GM19351 (cell line): ENCODE results near the gene OLIG1.

Experiments
- ATAC-seq: cut with Tn5 transposase; IDR thresholded peaks from one replicate; pipeline ENCODE4 v1.9.1; 2021; ENCODE audit warnings: mild to moderate bottlenecking, moderate library complexity; ENCODE audit not compliant: unreplicated experiment

Gene OLIG1, protein sequence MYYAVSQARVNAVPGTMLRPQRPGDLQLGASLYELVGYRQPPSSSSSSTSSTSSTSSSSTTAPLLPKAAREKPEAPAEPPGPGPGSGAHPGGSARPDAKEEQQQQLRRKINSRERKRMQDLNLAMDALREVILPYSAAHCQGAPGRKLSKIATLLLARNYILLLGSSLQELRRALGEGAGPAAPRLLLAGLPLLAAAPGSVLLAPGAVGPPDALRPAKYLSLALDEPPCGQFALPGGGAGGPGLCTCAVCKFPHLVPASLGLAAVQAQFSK

GRCh38 chr21:33069994-33070743, at the start of gene OLIG1:
TSS of gene OLIG1 (plus strand) at chr21:33070141. CDS start at chr21:33070247, 106 bp downstream.
- ATAC-seq: no peak

GRCh38 chr21:33020558-33021100, 49.3 kb upstream of the OLIG1 start:
- no peak for ATAC-seq

GRCh38 chr21:33021150-33021549, 48.8 kb upstream of the OLIG1 start:
- no peak for ATAC-seq

- no peak for ATAC-seq
Observed at GRCh38 chr21:33021667-33022066, 48.3 kb upstream of the OLIG1 start.

DNA sequence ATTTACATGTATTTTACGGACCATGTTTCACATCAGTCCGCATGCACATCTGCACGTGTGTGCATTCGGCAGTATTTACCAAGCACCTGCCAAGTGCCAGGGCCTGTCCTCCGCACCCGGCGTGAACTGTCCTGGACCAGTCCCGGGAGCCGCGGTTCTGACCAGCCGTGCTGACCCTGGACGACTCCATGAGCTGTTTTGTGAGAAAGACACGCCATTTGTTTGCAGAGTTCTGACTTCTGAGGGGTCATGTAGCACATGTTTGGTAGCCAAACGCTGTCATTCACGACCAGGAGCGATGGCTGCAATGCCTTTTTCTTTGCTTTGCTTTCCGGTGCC, 47.5 kb upstream of the OLIG1 start:
- ATAC-seq: no peak

DNA sequence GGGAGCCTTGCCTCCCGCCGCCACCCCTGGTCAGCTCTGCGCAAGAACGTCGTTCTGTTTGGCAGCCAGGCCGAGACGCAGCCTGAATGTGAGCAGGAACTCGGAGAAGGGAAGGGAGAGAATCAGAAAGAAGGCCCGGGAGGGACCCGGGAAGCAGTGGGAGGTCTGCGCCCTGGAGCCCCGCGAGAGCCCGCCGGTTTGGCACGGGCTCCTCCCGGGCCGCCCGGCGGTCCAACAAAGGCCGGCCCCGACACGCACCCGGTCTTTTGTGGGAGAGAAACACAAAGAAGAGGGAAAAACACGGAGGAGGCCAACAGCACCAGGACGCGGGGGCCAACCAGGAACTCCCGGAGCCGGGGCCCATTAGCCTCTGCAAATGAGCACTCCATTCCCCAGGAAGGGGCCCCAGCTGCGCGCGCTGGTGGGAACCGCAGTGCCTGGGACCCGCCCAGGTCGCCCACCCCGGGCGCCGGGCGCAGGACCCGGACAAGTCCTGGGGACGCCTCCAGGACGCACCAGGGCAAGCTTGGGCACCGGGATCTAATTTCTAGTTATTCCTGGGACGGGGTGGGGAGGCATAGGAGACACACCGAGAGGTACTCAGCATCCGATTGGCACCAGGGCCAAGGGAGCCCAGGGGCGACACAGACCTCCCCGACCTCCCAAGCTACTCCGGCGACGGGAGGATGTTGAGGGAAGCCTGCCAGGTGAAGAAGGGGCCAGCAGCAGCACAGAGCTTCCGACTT, 46.9 kb upstream of the OLIG1 start:
- ATAC-seq: no peak

GRCh38 chr21:33023574-33024200, 46.3 kb upstream of the OLIG1 start:
- ATAC-seq: no peak

DNA sequence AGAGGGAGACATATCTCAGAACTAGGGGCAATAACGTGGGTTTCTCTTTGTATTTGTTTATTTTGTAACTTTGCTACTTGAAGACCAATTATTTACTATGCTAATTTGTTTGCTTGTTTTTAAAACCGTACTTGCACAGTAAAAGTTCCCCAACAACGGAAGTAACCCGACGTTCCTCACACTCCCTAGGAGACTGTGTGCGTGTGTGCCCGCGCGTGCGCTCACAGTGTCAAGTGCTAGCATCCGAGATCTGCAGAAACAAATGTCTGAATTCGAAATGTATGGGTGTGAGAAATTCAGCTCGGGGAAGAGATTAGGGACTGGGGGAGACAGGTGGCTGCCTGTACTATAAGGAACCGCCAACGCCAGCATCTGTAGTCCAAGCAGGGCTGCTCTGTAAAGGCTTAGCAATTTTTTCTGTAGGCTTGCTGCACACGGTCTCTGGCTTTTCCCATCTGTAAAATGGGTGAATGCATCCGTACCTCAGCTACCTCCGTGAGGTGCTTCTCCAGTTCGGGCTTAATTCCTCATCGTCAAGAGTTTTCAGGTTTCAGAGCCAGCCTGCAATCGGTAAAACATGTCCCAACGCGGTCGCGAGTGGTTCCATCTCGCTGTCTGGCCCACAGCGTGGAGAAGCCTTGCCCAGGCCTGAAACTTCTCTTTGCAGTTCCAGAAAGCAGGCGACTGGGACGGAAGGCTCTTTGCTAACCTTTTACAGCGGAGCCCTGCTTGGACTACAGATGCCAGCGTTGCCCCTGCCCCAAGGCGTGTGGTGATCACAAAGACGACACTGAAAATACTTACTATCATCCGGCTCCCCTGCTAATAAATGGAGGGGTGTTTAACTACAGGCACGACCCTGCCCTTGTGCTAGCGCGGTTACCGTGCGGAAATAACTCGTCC, 45.5 kb upstream of the OLIG1 start:
- ATAC-seq: no peak

- ATAC-seq: no peak
Observed at GRCh38 chr21:33025106-33025488, 44.8 kb upstream of the OLIG1 start.

DNA sequence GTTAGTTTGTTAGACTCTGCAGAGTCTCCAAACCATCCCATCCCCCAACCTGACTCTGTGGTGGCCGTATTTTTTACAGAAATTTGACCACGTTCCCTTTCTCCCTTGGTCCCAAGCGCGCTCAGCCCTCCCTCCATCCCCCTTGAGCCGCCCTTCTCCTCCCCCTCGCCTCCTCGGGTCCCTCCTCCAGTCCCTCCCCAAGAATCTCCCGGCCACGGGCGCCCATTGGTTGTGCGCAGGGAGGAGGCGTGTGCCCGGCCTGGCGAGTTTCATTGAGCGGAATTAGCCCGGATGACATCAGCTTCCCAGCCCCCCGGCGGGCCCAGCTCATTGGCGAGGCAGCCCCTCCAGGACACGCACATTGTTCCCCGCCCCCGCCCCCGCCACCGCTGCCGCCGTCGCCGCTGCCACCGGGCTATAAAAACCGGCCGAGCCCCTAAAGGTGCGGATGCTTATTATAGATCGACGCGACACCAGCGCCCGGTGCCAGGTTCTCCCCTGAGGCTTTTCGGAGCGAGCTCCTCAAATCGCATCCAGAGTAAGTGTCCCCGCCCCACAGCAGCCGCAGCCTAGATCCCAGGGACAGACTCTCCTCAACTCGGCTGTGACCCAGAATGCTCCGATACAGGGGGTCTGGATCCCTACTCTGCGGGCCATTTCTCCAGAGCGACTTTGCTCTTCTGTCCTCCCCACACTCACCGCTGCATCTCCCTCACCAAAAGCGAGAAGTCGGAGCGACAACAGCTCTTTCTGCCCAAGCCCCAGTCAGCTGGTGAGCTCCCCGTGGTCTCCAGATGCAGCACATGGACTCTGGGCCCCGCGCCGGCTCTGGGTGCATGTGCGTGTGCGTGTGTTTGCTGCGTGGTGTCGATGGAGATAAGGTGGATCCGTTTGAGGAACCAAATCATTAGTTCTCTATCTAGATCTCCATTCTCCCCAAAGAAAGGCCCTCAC, 44.2 kb upstream of the OLIG1 start, which contains the start of gene OLIG2:
Gene OLIG2, plus strand, starts transcription at position 447 of the 954 bp plus-strand sequence. CDS start 928 bp downstream, outside the sequence.
- ATAC-seq: no peak

GRCh38 chr21:33026443-33026858, 43.5 kb upstream of the OLIG1 start:
- no peak for ATAC-seq

DNA sequence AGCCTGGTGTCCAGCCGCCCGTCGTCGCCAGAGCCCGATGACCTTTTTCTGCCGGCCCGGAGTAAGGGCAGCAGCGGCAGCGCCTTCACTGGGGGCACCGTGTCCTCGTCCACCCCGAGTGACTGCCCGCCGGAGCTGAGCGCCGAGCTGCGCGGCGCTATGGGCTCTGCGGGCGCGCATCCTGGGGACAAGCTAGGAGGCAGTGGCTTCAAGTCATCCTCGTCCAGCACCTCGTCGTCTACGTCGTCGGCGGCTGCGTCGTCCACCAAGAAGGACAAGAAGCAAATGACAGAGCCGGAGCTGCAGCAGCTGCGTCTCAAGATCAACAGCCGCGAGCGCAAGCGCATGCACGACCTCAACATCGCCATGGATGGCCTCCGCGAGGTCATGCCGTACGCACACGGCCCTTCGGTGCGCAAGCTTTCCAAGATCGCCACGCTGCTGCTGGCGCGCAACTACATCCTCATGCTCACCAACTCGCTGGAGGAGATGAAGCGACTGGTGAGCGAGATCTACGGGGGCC, 43.0 kb upstream of the OLIG1 start:
- no peak for ATAC-seq

DNA sequence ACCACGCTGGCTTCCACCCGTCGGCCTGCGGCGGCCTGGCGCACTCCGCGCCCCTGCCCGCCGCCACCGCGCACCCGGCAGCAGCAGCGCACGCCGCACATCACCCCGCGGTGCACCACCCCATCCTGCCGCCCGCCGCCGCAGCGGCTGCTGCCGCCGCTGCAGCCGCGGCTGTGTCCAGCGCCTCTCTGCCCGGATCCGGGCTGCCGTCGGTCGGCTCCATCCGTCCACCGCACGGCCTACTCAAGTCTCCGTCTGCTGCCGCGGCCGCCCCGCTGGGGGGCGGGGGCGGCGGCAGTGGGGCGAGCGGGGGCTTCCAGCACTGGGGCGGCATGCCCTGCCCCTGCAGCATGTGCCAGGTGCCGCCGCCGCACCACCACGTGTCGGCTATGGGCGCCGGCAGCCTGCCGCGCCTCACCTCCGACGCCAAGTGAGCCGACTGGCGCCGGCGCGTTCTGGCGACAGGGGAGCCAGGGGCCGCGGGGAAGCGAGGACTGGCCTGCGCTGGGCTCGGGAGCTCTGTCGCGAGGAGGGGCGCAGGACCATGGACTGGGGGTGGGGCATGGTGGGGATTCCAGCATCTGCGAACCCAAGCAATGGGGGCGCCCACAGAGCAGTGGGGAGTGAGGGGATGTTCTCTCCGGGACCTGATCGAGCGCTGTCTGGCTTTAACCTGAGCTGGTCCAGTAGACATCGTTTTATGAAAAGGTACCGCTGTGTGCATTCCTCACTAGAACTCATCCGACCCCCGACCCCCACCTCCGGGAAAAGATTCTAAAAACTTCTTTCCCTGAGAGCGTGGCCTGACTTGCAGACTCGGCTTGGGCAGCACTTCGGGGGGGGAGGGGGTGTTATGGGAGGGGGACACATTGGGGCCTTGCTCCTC, 42.3 kb upstream of the OLIG1 start:
- no peak for ATAC-seq

DNA sequence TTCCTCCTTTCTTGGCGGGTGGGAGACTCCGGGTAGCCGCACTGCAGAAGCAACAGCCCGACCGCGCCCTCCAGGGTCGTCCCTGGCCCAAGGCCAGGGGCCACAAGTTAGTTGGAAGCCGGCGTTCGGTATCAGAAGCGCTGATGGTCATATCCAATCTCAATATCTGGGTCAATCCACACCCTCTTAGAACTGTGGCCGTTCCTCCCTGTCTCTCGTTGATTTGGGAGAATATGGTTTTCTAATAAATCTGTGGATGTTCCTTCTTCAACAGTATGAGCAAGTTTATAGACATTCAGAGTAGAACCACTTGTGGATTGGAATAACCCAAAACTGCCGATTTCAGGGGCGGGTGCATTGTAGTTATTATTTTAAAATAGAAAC, 41.7 kb upstream of the OLIG1 start:
- ATAC-seq: no peak

DNA sequence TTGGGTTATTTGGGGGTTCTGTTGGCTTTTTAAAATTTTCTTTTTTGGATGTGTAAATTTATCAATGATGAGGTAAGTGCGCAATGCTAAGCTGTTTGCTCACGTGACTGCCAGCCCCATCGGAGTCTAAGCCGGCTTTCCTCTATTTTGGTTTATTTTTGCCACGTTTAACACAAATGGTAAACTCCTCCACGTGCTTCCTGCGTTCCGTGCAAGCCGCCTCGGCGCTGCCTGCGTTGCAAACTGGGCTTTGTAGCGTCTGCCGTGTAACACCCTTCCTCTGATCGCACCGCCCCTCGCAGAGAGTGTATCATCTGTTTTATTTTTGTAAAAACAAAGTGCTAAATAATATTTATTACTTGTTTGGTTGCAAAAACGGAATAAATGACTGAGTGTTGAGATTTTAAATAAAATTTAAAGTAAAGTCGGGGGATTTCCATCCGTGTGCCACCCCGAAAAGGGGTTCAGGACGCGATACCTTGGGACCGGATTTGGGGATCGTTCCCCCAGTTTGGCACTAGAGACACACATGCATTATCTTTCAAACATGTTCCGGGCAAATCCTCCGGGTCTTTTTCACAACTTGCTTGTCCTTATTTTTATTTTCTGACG, 41.1 kb upstream of the OLIG1 start:
- no peak for ATAC-seq

DNA sequence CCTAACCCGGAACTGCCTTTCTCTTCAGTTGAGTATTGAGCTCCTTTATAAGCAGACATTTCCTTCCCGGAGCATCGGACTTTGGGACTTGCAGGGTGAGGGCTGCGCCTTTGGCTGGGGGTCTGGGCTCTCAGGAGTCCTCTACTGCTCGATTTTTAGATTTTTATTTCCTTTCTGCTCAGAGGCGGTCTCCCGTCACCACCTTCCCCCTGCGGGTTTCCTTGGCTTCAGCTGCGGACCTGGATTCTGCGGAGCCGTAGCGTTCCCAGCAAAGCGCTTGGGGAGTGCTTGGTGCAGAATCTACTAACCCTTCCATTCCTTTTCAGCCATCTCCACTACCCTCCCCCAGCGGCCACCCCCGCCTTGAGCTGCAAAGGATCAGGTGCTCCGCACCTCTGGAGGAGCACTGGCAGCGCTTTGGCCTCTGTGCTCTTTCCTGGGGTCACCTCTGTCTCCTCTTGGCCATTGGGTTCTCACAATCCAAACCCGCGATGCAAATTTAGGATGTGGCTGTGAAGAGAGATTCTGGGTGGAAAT, 40.5 kb upstream of the OLIG1 start:
- no peak for ATAC-seq

GRCh38 chr21:33029975-33030461, 39.9 kb upstream of the OLIG1 start:
- ATAC-seq: no peak
